GM21390 (cell line): Measurements from ENCODE around the gene PLXNC1.

ENCODE experiments used
- ATAC-seq: cut with Tn5 transposase; IDR thresholded peaks from one replicate; pipeline ENCODE4 v1.9.1; 2021; ENCODE audit not compliant: unreplicated experiment

Gene PLXNC1

DNA sequence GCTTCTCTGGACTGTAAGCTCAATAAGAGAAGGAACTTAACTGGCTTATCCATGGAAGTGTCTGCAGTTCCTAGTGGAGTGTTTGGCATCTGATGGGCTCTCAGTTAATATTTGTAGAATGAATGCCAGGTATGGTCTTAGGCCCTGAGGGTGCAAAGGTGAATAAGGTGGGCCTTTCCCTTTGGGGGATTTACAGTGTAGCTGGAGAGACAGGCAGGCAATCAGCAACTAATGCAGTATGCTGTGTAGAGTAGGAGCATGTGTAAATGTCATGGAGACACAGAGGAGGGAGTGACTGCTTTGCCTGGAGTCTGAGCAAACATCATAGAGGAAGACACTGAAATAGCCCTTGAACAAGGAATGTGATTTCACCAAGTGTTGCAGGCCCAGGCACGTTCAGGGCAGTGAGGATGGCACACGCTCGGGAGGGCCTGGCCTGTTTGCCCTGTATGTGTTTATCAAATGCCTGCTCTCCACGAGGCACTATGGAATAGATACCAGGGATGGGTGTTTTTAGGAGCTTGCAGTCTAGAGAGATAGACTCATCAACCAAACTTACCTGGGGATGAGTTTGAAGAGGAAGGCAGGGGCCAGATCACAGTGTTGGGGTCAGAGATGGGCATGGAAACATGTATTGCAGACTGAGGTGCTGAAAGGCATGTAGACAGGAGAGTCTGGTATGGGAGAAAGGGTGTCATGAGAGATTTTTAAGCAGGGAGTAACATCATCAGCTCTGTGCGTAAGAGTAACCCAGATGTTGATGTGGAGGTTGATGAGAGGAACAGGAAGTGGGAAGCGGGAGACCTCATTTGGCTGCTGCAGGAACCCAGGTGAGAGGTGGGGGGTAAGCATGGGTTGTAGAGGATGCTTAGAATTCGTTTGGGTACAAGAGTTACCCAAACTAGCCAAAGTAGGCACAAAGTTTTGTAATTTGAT lies 54.1 kb downstream of the PLXNC1 start:
- no peak for ATAC-seq

GRCh38 chr12:94203181-94203546 lies 54.8 kb downstream of the PLXNC1 start:
- ATAC-seq, result no peak

GRCh38 chr12:94203796-94204195 lies 55.4 kb downstream of the PLXNC1 start:
- no peak for ATAC-seq

- ATAC-seq, result no peak
These were observed 56.3 kb downstream of the PLXNC1 start for GRCh38 chr12:94204499-94205247.

DNA sequence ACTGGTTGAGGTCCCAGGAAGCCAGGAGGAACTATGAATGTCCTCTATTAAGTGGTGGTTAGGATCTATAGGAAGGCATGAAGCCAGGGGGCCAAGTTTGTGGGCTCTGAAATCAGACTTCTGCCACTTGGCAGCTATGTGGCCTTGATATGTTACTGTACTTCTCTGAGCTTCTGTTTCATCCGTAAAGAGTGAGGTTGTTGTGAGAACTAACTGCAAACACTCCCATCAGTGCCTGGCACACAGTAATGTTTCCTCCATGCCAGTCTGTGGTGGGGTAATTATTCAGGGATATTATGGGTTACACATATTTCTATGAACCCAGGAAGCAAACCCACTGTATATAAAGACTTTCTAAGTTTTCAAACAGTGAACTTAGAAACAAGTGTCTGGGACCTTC lies 57.4 kb downstream of the PLXNC1 start:
- ATAC-seq, result no peak

GRCh38 chr12:94206886-94207285 lies 58.5 kb downstream of the PLXNC1 start:
- ATAC-seq, result no peak

GRCh38 chr12:94207467-94207848 lies 59.1 kb downstream of the PLXNC1 start:
- no peak for ATAC-seq

- ATAC-seq, result peak; percentile 81
These were observed 59.7 kb downstream of the PLXNC1 start for GRCh38 chr12:94207849-94208621.

GRCh38 chr12:94208622-94208966 lies 60.2 kb downstream of the PLXNC1 start:
- ATAC-seq, result peak; percentile 34

DNA sequence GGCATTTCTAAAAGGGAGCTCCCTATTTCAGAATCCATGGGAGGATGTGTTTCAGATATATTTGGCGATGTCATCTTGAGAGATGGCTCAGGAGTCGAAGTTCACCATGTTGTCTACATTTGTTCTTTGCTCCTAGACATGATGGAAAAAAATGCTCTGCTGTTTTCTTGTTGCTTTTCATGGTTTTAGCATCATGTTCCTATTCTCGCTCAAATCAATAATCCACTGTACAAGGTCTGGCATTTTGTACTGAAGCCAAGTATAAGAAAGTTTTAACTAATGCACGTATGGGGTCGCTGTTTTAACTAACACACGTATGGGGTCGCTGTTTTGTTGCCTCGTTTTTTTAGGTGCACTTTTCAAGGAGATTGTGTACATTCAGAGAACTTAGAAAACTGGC lies 60.9 kb downstream of the PLXNC1 start:
- ATAC-seq, result no peak

DNA sequence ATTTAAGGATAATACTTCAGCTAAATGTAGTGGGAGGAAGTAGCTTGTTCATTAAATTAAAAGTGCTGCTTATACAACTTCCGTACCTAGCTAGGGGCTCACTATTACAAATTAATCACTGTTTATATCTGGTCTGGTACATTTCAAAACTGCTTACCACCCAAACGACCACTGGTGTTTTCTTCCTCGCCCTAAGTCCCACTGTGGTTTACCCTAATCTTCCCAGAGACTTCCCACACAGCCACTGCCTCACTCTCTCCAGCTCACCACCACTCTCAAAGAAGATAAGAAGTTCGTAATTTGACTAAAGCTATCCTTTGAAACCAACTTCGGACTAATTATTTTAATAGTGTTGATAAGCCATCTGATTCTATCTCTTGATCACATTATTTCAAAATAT lies 62.6 kb downstream of the PLXNC1 start:
- ATAC-seq, result no peak

DNA sequence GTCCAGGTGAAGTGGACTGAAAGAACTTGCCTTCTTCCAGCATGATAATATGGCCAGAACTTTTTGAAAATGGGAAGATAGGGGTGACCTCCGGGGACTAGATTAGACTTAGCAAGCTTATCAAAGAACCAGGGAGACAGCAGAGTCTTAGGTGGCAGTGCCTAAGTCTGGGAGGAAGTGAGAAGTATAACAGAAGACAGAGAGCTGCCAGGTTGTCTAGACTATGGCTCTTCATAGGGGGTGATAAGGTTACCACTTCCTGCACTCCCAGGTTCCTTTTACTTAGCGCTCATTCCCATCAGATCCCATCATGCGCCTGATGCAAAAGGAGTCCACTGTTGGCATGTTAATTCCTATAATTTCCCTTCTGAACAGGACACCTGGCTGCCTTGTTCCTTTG lies 69.9 kb downstream of the PLXNC1 start:
- ATAC-seq, result no peak

DNA sequence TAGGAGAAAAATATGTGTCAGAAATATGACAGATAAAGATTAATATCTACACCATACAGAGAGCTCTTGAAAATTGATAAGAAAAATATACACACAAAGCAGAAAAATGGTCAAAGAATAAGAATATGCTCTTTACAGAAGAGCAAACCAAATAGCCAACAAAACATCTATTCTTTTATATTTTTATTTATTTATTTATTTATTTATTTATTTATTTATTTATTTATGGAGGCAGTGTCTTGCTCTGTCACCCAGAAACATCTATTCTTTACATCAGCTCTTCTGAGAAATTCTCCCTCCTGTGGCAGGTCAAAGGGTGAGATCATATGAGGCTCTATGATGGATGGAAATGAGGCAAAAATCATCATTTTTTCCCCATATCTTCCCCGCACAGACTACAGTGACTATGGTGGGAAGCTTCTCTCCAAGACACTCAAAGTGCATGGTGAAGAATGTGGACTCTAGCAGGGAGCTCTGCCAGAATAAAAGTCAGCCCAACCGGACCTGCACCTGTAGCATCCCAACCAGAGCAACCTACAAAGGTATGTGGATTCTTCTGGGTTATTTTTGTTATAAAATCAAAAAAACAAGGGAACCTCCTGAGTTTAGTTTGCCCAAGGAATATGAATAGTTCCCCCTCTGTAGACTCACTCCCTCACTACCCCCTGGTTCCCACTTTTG lies 71.4 kb downstream of the PLXNC1 start:
- no peak for ATAC-seq

DNA sequence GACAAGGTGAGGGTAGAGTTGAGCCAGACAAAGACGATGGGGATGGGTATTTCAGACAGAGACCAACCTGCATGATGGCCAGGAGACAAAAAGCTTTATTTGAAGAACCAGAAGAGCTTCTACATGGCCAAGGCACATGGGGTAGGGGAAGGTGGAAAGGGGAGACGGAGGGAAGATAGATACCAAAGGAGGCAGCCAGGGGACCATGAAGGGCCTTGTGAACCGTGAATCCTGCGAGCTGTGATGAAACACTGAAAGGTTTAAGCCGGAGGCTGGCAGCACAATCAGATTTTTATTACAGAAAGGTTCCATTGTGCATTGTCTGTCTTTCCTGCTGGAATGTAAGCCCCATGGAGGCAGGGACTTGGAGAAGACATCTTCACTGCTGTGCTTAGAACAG lies 72.4 kb downstream of the PLXNC1 start:
- no peak for ATAC-seq

- ATAC-seq, result no peak
These were observed 74.1 kb downstream of the PLXNC1 start for GRCh38 chr12:94222351-94223084.

GRCh38 chr12:94223842-94224241 lies 75.5 kb downstream of the PLXNC1 start:
- no peak for ATAC-seq

- ATAC-seq, result no peak
These were observed 77.1 kb downstream of the PLXNC1 start for GRCh38 chr12:94225506-94225905.

DNA sequence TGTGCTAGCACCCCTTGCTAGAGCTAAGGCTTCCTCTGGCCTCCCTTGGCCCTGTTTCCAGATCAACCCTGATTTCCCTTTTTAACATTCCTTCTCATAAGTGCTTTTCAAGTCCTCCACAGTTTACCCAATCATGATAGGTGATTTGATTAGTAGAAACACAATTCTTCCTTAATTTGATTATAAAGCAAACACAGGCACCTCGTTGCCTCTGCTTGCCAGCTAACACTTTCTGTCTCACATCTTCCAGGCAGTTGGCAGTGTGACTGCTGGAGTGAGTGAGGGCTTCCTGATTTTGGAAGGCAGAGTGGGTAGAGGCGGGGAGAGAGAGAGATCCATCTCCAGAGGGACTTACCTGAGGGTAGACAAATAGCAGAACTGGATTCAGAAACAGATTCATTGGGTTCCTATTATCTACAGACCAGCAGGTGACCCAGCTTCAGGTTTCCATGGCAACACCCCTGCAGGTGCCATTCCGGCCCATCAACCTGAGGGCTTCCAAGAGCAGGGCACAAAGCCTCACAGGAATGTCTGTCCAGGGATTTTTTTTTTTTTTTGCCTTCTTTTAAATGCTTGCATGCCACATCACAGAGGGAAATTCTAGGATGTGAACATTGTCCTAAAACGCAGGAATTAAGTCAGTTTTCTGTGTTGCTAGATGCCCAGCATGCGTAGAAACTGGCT lies 77.7 kb downstream of the PLXNC1 start:
- ATAC-seq, result no peak

- no peak for ATAC-seq
These were observed 78.7 kb downstream of the PLXNC1 start for GRCh38 chr12:94227066-94227465.

DNA sequence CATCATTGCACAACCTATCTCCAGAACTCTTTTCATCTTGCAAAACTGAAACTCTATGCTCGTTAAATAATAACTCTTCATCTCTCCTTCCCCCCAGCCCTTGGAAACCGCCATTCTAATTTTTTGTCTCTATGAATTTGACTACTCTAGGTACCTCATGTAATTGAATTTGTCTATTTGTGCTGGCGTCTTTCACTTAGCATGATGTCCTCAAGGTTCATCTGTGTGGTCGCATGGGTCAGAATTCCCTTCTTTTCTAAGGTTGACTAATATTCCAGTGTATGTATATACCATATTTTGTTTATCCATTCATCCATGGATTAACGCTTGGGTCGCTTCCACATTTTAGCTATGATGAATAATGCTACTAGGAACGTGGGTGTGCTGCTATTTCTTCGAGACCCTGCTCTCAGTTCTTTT lies 80.1 kb downstream of the PLXNC1 start:
- no peak for ATAC-seq
